ENCODE results near the gene CNTN1.

The CNTN1 gene

DNA sequence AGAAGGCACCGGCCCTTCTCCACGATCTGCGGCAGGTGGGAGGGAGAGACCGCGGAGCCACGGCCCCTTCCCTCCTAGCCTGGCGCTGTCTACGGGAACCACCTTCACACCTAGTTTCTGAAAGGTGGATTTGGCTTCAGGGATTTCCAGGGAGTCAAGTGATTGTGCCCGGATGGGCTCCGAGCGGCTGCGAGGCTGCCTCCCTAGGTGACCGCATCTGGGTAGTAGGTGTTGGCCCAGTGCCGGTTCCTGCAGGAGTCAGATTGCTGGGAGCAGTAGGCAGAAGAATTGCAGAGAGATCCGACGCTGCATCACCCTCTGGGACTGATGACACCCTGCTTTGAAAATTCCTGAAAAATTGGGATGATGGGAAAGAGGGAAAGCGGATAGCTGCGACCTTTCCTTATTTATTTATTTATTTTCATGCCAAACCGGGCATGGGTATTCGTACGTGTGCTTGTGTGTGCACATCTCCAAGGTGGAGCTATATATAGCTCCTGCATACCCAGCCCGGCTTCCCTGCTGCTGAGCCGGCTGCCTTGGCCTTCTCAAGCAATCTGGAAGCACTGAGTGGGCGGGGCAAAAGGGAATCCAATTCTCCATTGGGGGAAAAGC, 1.1 kb downstream of the CNTN1 start:
- TF ChIP-seq POLR2AphosphoS5 (IDR thresholded peaks at IDR 0.05; ENCODE audit: low read depth, low read length) (no peak), TAF1 (IDR thresholded peaks at IDR 0.05; ENCODE audit: borderline replicate concordance, insufficient read depth, low read length) (no peak), FOXP2 (optimal IDR thresholded peaks at IDR 0.05; ENCODE audit: borderline replicate concordance, extremely low read depth, extremely low read length, insufficient read depth) (no peak), SIN3A (IDR thresholded peaks at IDR 0.05; ENCODE audit: borderline replicate concordance, insufficient read depth, low read length) (no peak)
- TF ChIP-seq, protein P1, sequence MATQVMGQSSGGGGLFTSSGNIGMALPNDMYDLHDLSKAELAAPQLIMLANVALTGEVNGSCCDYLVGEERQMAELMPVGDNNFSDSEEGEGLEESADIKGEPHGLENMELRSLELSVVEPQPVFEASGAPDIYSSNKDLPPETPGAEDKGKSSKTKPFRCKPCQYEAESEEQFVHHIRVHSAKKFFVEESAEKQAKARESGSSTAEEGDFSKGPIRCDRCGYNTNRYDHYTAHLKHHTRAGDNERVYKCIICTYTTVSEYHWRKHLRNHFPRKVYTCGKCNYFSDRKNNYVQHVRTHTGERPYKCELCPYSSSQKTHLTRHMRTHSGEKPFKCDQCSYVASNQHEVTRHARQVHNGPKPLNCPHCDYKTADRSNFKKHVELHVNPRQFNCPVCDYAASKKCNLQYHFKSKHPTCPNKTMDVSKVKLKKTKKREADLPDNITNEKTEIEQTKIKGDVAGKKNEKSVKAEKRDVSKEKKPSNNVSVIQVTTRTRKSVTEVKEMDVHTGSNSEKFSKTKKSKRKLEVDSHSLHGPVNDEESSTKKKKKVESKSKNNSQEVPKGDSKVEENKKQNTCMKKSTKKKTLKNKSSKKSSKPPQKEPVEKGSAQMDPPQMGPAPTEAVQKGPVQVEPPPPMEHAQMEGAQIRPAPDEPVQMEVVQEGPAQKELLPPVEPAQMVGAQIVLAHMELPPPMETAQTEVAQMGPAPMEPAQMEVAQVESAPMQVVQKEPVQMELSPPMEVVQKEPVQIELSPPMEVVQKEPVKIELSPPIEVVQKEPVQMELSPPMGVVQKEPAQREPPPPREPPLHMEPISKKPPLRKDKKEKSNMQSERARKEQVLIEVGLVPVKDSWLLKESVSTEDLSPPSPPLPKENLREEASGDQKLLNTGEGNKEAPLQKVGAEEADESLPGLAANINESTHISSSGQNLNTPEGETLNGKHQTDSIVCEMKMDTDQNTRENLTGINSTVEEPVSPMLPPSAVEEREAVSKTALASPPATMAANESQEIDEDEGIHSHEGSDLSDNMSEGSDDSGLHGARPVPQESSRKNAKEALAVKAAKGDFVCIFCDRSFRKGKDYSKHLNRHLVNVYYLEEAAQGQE (IDR thresholded peaks at IDR 0.05; ENCODE audit: insufficient read depth in 1 of 2, low read depth in 2 of 2, low read length in 2 of 2) = no peak

DNA sequence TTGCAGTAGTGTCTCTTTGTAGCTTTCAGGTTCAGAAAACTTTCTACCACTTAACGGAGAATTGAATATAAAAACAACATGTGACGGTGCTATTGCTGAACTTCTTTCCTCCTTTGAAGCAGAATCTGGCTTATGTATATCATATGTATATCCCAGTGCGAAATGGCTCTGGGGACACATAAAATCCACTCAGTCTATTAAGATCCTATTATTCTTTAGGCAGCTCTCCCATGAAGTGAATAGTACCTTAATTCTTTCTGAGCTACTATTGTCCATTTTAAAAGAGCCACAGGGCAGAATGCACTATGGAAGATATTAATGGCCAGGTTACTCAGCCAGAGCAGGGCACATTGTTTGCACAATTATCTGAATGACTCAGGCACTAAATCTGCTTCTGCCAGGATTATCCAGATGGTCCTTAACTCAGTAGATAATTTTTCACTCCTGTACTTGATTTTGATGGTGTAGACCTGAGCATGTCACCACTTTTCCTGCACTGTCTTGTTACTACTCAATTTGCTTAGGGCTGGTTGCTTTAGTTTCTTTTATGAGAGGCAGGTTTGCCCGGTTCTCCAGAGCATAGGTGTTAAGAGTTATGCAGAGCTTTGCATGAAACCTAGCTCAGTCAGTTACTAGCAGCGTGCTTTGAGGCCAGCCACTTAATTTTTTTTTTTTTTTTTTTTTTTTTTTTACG, 5.5 kb downstream of the CNTN1 start:
- no peak for TF ChIP-seq TAF1 (IDR thresholded peaks at IDR 0.05; ENCODE audit: borderline replicate concordance, insufficient read depth, low read length)
- no peak for TF ChIP-seq SIN3A (IDR thresholded peaks at IDR 0.05; ENCODE audit: borderline replicate concordance, insufficient read depth, low read length)
- TF ChIP-seq, protein P1 (IDR thresholded peaks at IDR 0.05; ENCODE audit: insufficient read depth in 1 of 2, low read depth in 2 of 2, low read length in 2 of 2) = no peak
- no peak for TF ChIP-seq POLR2AphosphoS5 (IDR thresholded peaks at IDR 0.05; ENCODE audit: low read depth, low read length)
- no peak for TF ChIP-seq FOXP2 (optimal IDR thresholded peaks at IDR 0.05; ENCODE audit: borderline replicate concordance, extremely low read depth, extremely low read length, insufficient read depth)

DNA sequence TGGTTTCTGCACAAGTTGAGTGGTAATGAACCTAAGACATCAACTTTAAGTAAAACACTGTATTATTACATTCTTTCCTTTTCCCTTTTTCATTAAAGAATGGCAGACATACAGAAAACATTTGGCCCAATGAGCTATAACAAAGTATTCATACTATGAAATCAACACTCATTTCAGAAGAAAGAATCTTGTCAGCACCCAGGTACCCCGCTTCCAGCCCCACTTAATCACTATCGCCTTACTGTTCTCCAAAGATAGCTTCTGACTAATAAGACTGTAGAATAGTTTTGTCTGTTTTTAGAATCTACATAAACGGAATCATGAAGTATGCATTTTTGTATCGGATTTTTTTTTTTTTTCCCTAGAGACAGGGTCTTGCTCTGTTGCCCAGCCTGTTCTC, 9.5 kb downstream of the CNTN1 start:
- no peak for TF ChIP-seq POLR2AphosphoS5 (IDR thresholded peaks at IDR 0.05; ENCODE audit: low read depth, low read length)
- no peak for TF ChIP-seq FOXP2 (optimal IDR thresholded peaks at IDR 0.05; ENCODE audit: borderline replicate concordance, extremely low read depth, extremely low read length, insufficient read depth)
- no peak for TF ChIP-seq SIN3A (IDR thresholded peaks at IDR 0.05; ENCODE audit: borderline replicate concordance, insufficient read depth, low read length)
- no peak for TF ChIP-seq TAF1 (IDR thresholded peaks at IDR 0.05; ENCODE audit: borderline replicate concordance, insufficient read depth, low read length)
- TF ChIP-seq, protein P1 (IDR thresholded peaks at IDR 0.05; ENCODE audit: insufficient read depth in 1 of 2, low read depth in 2 of 2, low read length in 2 of 2) = no peak

DNA sequence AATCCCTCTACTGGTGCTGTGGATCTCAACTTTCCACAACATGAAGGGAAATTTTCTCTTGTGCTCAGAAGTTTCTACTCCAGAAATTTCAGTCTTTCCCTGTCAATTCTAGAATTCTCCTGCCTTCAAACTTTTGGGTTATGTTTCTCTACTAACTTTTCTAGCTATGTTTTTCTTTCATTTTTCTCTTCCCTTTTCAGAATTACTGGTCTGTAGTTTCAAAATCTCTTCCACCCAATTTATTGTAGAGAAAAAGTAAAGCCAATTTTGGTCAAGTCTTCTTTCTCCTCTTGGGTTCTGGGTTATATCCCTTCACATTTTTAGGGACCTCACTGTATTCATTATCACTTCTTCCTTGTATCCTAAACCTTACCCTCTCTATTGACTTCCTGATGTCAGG, 18.9 kb downstream of the CNTN1 start:
- TF ChIP-seq FOXP2 (optimal IDR thresholded peaks at IDR 0.05; ENCODE audit: borderline replicate concordance, extremely low read depth, extremely low read length, insufficient read depth) (no peak), TAF1 (IDR thresholded peaks at IDR 0.05; ENCODE audit: borderline replicate concordance, insufficient read depth, low read length) (no peak), SIN3A (IDR thresholded peaks at IDR 0.05; ENCODE audit: borderline replicate concordance, insufficient read depth, low read length) (no peak), POLR2AphosphoS5 (IDR thresholded peaks at IDR 0.05; ENCODE audit: low read depth, low read length) (no peak)
- TF ChIP-seq, protein P1 (IDR thresholded peaks at IDR 0.05; ENCODE audit: insufficient read depth in 1 of 2, low read depth in 2 of 2, low read length in 2 of 2) = no peak

Data from PFSK-1 (cell line).